Endothelial cell (in vitro differentiated cells): ENCODE data around the gene DIP2C. TPM values are rescaled to one million over a fixed set of nuclear protein-coding genes. Genes with fewer than 3 reads are reported as not detected.

Experiments used
- DNase-seq: peaks from one replicate; pipeline ENCODE4 v3.0.0; 2021; ENCODE audit warnings: low spot score
- H3K27ac Mint-ChIP-seq: one replicate; pipeline ENCODE4 v1.8.0; 2021; ENCODE audit warnings: mixed read lengths, inconsistent platforms; ENCODE audit not compliant: unreplicated experiment
- H3K27me3 Mint-ChIP-seq: one replicate; pipeline ENCODE4 v1.8.0; 2021; ENCODE audit warnings: mild to moderate bottlenecking, moderate library complexity, mixed read lengths, inconsistent platforms; ENCODE audit not compliant: unreplicated experiment
- H3K36me3 Mint-ChIP-seq: one replicate; pipeline ENCODE4 v1.8.0; 2021; ENCODE audit warnings: mild to moderate bottlenecking, low read depth, mixed read lengths, inconsistent platforms; ENCODE audit not compliant: unreplicated experiment
- H3K4me1 Mint-ChIP-seq: one replicate; pipeline ENCODE4 v1.8.0; 2021; ENCODE audit warnings: mild to moderate bottlenecking, mixed read lengths, inconsistent platforms; ENCODE audit not compliant: unreplicated experiment
- H3K4me3 Mint-ChIP-seq: one replicate; pipeline ENCODE4 v1.8.0; 2021; ENCODE audit warnings: mild to moderate bottlenecking, mixed read lengths, inconsistent platforms; ENCODE audit not compliant: unreplicated experiment
- H3K9me3 Mint-ChIP-seq: one replicate; pipeline ENCODE4 v1.8.0; 2021; ENCODE audit warnings: mixed read lengths, inconsistent platforms; ENCODE audit not compliant: unreplicated experiment
- CTCF ChIP-seq: fragments of 200-600 bp; sonication (generic); IDR thresholded peaks from one replicate; pipeline ENCODE4 v1.5.0; 2021; ENCODE audit warnings: antibody characterized with exemption; ENCODE audit not compliant: unreplicated experiment
- total RNA-seq: library from RNA; stranded (reverse); fragmentation: NEBNext Ultra II Directional; extraction: Animal tissue kit (Norgen Biotek cat#: 25700); gene quantifications from one replicate; pipeline ENCODE4 v1.2.1, GENCODE V29; 2021; ENCODE audit not compliant: unreplicated experiment

Gene DIP2C
- total RNA-seq, 1 donor from 2014 or later = 13.1 TPM

GRCh38 chr10:335151-335800 lies 354.2 kb downstream of the DIP2C start:
- Mint-ChIP-seq H3K27ac (no peak overlapping the region), H3K4me1 (no peaks in the 10 kb centered on the region), H3K9me3 (no peaks in the 10 kb centered on the region), H3K27me3 (peaks cover 7% of the 10 kb centered on the region), H3K4me3 (no peak overlapping the region), H3K36me3 (peaks cover 24% of the 10 kb centered on the region)
- no peak for TF ChIP-seq CTCF
- no peak for DNase-seq

GRCh38 chr10:331186-331585 lies 358.3 kb downstream of the DIP2C start:
- Mint-ChIP-seq H3K4me3 (no peak overlapping the region), H3K27me3 (no peaks in the 10 kb centered on the region), H3K36me3 (peaks cover 5% of the 10 kb centered on the region), H3K9me3 (no peaks in the 10 kb centered on the region), H3K27ac (no peak overlapping the region), H3K4me1 (peaks cover 5% of the 10 kb centered on the region)
- no peak for TF ChIP-seq CTCF
- DNase-seq = no peak

- Mint-ChIP-seq H3K36me3 (peaks cover 5% of the 10 kb centered on the region), H3K4me3 (no peak overlapping the region), H3K4me1 (peaks cover 5% of the 10 kb centered on the region), H3K27me3 (no peaks in the 10 kb centered on the region), H3K9me3 (no peaks in the 10 kb centered on the region), H3K27ac (no peak overlapping the region)
- no peak for TF ChIP-seq CTCF
- DNase-seq = no peak
Observed at GRCh38 chr10:329361-330099, 359.9 kb downstream of the DIP2C start.

- DNase-seq = no peak
- Mint-ChIP-seq H3K27me3 (no peaks in the 10 kb centered on the region), H3K36me3 (peaks cover under 1% of the 10 kb centered on the region), H3K4me3 (no peak overlapping the region), H3K9me3 (no peaks in the 10 kb centered on the region), H3K4me1 (peaks cover 5% of the 10 kb centered on the region), H3K27ac (no peak overlapping the region)
- TF ChIP-seq CTCF = no peak
Observed at GRCh38 chr10:327889-328852, 361.3 kb downstream of the DIP2C start.
